ENCODE data around the gene SGCE. TPM values are rescaled to one million over a fixed set of nuclear protein-coding genes. Genes with fewer than 3 reads are reported as not detected.

The SGCE gene
- total and polyA plus RNA-seq, 10 of the 15 experiments (the other 5 are each of a cell fraction or from before 2014, with no cell fraction given) = 30.5 to 80.1 (median 49.2) TPM

- Histone ChIP-seq H3K36me3 (ENCODE audit: control insufficient read depth in 2 of 2, insufficient read depth in 2 of 2, low read length in 1 of 2) (no peaks in the 10 kb centered on the region), H3K79me2 (ENCODE audit: control insufficient read depth, insufficient read depth, low read length) (no peaks in the 10 kb centered on the region), H3K4me1 (ENCODE audit: control insufficient read depth, insufficient read depth, low read length) (no peaks in the 10 kb centered on the region), H3K9me3 (replicated peaks; ENCODE audit: control insufficient read depth, insufficient read depth, low read length) (no peaks in the 10 kb centered on the region), H4K20me1 (ENCODE audit: control insufficient read depth, insufficient read depth) (no peaks in the 10 kb centered on the region), H3K4me3 (no peak overlapping the region), H2AFZ (ENCODE audit: control insufficient read depth, low read depth, low read length) (no peak overlapping the region), H3K4me2 (ENCODE audit: control insufficient read depth, insufficient read depth) (no peak overlapping the region), H3K27ac (ENCODE audit: control insufficient read depth, insufficient read depth) (no peak overlapping the region), H3K9ac (ENCODE audit: control insufficient read depth, insufficient read depth, low read length) (no peak overlapping the region), H3K27me3 (replicated peaks in 1 of 2; ENCODE audit: control insufficient read depth in 2 of 2, insufficient read depth in 2 of 2, low read length in 1 of 2) (no peaks in the 10 kb centered on the region)
- ChIA-PET CTCF (interaction anchor here (1.7 kb wide), 1 partner anchor 221 kb away, joined by 4 read pairs; no protein-coding TSS in a partner anchor), RAD21 (ENCODE audit: unreplicated experiment) (no interaction called here), POLR2A (no interaction called here), SMC1A (ENCODE audit: uncharacterized antibody, unreplicated experiment) (interaction anchor here (0.8 kb wide), 2 partner anchors 89 to 222 kb away, joined by 3 read pairs; no protein-coding TSS in a partner anchor)
- TF ChIP-seq RAD21 (IDR thresholded peaks at IDR 0.05; ENCODE audit: insufficient read depth, low read depth, low read length) (no peak), MXI1 (IDR thresholded peaks at IDR 0.05; ENCODE audit: low read depth, low read length) (no peak), NR2F1 (conservative IDR thresholded peaks at IDR 0.05) (no peak), NBN (IDR thresholded peaks at IDR 0.05) (no peak), MEF2A (IDR thresholded peaks at IDR 0.05; ENCODE audit: insufficient read depth, low read depth, low read length) (no peak), LARP7 (IDR thresholded peaks at IDR 0.05) (no peak), CUX1 (IDR thresholded peaks at IDR 0.05; ENCODE audit: insufficient replicate concordance, low read depth, low read length) (no peak), ATF3 (IDR thresholded peaks at IDR 0.05; ENCODE audit: borderline replicate concordance, extremely low read depth, low read depth, low read length) (no peak), MTA3 (IDR thresholded peaks at IDR 0.05; ENCODE audit: borderline replicate concordance, low read length) (no peak), POLR2A (IDR thresholded peaks at IDR 0.05; ENCODE audit: low read depth, low read length) (no peak), ESRRA (IDR thresholded peaks at IDR 0.05; ENCODE audit: low read length) (no peak), RCOR1 (conservative IDR thresholded peaks at IDR 0.05; ENCODE audit: low read depth, low read length) (no peak), PAX8 (IDR thresholded peaks at IDR 0.05) (no peak)
- no TSS peak for BruUV-seq (replicated peaks)
- DNase-seq (ENCODE audit: low read depth, low spot score) = no peak
- intact Hi-C loops (cut with micrococcal nuclease; ENCODE audit: unreplicated experiment) = no loop called here
- in situ Hi-C loops (cut with MboI) = no loop called here
- WGBS (ENCODE audit: insufficient coverage, insufficient replicate concordance, low lambda C conversion rate, missing lambda C conversion rate) = 74% methylated on average over 4 of the region's 4 CpGs
- ATAC-seq = no peak
- no peak for FAIRE-seq
These were observed 15.7 kb upstream of the SGCE start for GRCh38 chr7:94671444-94672235.

Data from GM12878 (cell line).